ENCODE results near the gene EIF4G1.

Gene EIF4G1

GRCh38 chr3:184315871-184316661 is 1.7 kb downstream of the EIF4G1 start:
- H3K4me3 ChIP-seq (ENCODE audit: low read length) = peak overlapping the region; percentile 87
- TF ChIP-seq, protein P1, sequence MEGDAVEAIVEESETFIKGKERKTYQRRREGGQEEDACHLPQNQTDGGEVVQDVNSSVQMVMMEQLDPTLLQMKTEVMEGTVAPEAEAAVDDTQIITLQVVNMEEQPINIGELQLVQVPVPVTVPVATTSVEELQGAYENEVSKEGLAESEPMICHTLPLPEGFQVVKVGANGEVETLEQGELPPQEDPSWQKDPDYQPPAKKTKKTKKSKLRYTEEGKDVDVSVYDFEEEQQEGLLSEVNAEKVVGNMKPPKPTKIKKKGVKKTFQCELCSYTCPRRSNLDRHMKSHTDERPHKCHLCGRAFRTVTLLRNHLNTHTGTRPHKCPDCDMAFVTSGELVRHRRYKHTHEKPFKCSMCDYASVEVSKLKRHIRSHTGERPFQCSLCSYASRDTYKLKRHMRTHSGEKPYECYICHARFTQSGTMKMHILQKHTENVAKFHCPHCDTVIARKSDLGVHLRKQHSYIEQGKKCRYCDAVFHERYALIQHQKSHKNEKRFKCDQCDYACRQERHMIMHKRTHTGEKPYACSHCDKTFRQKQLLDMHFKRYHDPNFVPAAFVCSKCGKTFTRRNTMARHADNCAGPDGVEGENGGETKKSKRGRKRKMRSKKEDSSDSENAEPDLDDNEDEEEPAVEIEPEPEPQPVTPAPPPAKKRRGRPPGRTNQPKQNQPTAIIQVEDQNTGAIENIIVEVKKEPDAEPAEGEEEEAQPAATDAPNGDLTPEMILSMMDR (conservative IDR thresholded peaks at IDR 0.05; ENCODE audit: low read depth, low read length) = no peak
- DNase-seq (ENCODE audit: low read depth) = no peak

DNA sequence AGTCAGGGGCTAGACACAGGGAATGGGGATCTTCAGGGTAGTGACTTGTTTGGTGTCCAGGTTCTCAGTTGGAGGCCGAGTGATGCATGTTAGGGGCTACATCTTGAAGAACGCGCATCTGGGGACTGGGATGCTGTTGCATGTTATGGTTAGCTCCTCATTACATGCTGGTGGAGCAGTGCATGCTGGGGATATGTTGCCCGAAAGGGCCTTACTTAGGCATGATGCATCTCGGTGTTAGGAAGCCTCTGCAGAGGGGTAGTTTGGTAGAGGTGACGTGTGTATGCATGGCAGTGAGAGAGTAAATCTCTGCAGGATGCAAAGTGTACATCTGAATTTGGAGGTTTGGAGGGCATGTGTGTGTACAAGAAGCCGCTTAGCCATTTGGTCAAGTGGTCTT is 2.4 kb downstream of the EIF4G1 start:
- H3K4me3 ChIP-seq (ENCODE audit: low read length) = peak overlapping the region; percentile 87
- no peak for DNase-seq (ENCODE audit: low read depth)

DNA sequence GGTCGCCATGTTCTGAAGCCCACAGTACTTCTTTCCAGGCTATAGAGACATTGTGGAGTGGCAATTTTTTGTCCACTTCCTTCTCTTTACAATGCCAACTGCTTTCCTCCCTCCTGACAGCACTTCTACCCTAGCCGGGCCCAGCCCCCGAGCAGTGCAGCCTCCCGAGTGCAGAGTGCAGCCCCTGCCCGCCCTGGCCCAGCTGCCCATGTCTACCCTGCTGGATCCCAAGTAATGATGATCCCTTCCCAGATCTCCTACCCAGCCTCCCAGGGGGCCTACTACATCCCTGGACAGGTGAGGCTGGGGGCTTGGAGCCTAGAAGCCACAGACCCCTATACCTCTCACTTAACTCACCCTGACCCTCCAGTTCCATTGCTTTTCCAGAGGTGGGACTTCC is 2.8 kb downstream of the EIF4G1 start:
- TF ChIP-seq, protein P1 (conservative IDR thresholded peaks at IDR 0.05; ENCODE audit: low read depth, low read length) = no peak
- DNase-seq (ENCODE audit: low read depth) = no peak
- no peak overlapping the region for H3K4me3 ChIP-seq (ENCODE audit: low read length)

More for the DNA sequence above, 2.4 kb downstream of the EIF4G1 start:
- TF ChIP-seq, protein P1 (conservative IDR thresholded peaks at IDR 0.05; ENCODE audit: low read depth, low read length) = no peak

- peak overlapping the region; percentile 17 for H3K4me3 ChIP-seq (ENCODE audit: low read length)
These were observed 5.7 kb downstream of the EIF4G1 start for GRCh38 chr3:184320104-184320445.

GRCh38 chr3:184321666-184322065 is 7.3 kb downstream of the EIF4G1 start:
- no peak for DNase-seq (ENCODE audit: low read depth)
- H3K4me3 ChIP-seq (ENCODE audit: low read length) = no peak overlapping the region
- TF ChIP-seq, protein P1 (conservative IDR thresholded peaks at IDR 0.05; ENCODE audit: low read depth, low read length) = no peak

More at GRCh38 chr3:184320104-184320445, 5.7 kb downstream of the EIF4G1 start:
- TF ChIP-seq, protein P1 (conservative IDR thresholded peaks at IDR 0.05; ENCODE audit: low read depth, low read length) = no peak
- DNase-seq (ENCODE audit: low read depth) = peak; percentile 81

DNA sequence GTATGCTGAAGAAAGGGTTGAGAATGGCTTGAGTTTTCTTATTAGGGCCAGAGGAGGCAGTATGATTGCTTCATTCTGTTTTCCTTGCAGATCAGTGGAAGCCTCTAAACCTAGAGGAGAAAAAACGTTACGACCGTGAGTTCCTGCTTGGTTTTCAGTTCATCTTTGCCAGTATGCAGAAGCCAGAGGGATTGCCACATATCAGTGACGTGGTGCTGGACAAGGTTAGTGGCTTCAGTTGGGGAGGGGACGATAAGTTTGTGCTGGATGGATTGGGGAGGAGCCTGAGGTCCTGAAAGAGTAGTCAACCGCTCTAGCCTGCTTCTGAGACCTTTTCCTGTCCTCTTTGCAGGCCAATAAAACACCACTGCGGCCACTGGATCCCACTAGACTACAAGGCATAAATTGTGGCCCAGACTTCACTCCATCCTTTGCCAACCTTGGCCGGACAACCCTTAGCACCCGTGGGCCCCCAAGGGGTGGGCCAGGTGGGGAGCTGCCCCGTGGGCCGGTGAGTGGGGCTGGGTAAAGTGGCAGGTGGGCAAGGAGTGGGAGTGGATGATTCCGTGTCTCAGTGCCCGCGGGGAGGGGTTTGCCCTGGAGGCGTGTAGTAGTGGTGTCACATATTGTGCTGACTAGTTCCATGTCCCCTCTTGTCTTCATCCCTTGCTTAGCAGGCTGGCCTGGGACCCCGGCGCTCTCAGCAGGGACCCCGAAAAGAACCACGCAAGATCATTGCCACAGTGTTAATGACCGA is 8.5 kb downstream of the EIF4G1 start:
- TF ChIP-seq, protein P1 (conservative IDR thresholded peaks at IDR 0.05; ENCODE audit: low read depth, low read length) = no peak
- no peak for DNase-seq (ENCODE audit: low read depth)
- H3K4me3 ChIP-seq (ENCODE audit: low read length) = no peak overlapping the region

All from retinal pigment epithelial cell (primary cell).